ENCODE measurements around the gene FEM1A.
"Not testable (repeated sequence)": the region's sequence is repeated elsewhere in the genome, so short reads cannot be mapped to it uniquely, and the experiment has no call there.

The FEM1A gene

GRCh38 chr19:4845975-4846374, 54.4 kb downstream of the FEM1A start:
- in situ Hi-C loops (cut with MboI; ENCODE audit: low sequenced_read_pairs) = not testable (repeated sequence)

GRCh38 chr19:4847190-4847973, 55.8 kb downstream of the FEM1A start:
- in situ Hi-C loops (cut with MboI; ENCODE audit: low sequenced_read_pairs) = no loop called here

GRCh38 chr19:4849019-4849418, 57.5 kb downstream of the FEM1A start:
- in situ Hi-C loops (cut with MboI; ENCODE audit: low sequenced_read_pairs) = no loop called here
